ENCODE data around the gene PPIL4. TPM values are rescaled to one million over a fixed set of nuclear protein-coding genes. Genes with fewer than 3 reads are reported as not detected.

PPIL4 gene
- total and polyA plus RNA-seq, 2 of the 13 experiments (the other 11 are each of a cell fraction or from before 2014, with no cell fraction given): 5.5 to 46.0 TPM

DNA sequence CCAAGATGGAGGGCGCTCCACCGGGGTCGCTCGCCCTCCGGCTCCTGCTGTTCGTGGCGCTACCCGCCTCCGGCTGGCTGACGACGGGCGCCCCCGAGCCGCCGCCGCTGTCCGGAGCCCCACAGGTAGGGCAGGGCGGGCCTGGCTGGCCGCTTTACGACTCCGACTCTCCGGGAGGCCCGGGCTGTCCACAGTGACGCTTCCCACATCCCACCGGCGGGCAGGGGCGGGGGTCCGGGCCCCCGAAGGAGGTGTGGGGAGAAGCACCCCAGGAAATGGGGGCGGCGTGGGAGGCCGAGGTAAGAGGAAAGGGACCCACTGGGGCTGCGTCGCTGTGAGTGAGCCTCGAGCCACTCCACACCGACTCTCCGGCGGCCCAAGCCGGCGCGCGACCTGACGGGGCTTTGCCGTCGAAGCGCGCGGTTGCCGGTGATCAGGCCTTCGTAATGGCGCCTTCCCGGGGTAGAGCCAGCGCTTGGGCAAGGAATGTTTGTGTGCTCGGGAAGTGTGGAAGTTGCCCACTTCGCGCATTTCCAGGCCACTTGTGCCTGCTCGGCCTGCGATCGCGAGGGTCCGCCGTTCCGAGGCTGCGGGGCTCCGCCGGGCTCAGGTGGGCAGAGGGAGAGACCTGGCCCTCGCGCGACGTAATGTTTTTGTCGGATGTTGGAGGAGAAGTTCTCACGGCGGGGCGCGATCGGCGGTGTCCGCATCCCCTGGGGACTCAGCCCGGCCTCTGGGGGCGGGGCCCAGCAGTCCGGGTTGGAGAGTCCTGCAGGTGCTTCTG, 20.8 kb upstream of the PPIL4 start (continued):
- TF ChIP-seq KLF12 (CRISPR knock-in tag; IDR thresholded peaks at IDR 0.05; ENCODE audit: borderline replicate concordance) (no peak), AGO2 (optimal IDR thresholded peaks at IDR 0.05; ENCODE audit: low read depth, low read length) (peak; percentile 90), RFXANK (CRISPR knock-in tag; IDR thresholded peaks at IDR 0.05) (no peak), ZNF446 (CRISPR knock-in tag; IDR thresholded peaks at IDR 0.05) (no peak; the same call in 1 of the 2 replicates), ZNF777 (CRISPR knock-in tag; IDR thresholded peaks at IDR 0.05) (peak; percentile 99), ZNF556 (CRISPR knock-in tag; IDR thresholded peaks at IDR 0.05; ENCODE audit: borderline replicate concordance) (peak; percentile 54), RXRA (CRISPR knock-in tag; IDR thresholded peaks at IDR 0.05) (peak; percentile 72; the same call in 1 of the 2 replicates), GTF3A (CRISPR knock-in tag; conservative IDR thresholded peaks at IDR 0.05) (no peak; the same call in 1 of the 2 replicates), ZNF343 (CRISPR knock-in tag; IDR thresholded peaks at IDR 0.05) (peak; percentile 54; the same call in 1 of the 2 replicates), KLF16 (CRISPR knock-in tag; IDR thresholded peaks at IDR 0.05) (peak; percentile 14 to 61; a peak in 1 of 4 replicates), NCOA5 (CRISPR knock-in tag; IDR thresholded peaks at IDR 0.05) (no peak), KMT2B (CRISPR knock-in tag; IDR thresholded peaks at IDR 0.05) (peak; percentile 67), RFX3 (CRISPR knock-in tag; IDR thresholded peaks at IDR 0.05) (no peak), TBL1XR1 (IDR thresholded peaks at IDR 0.05; ENCODE audit: borderline replicate concordance, low read length, partially characterized antibody) (no peak), ZNF160 (CRISPR knock-in tag; IDR thresholded peaks at IDR 0.05) (0 out of 2 replicates have a peak, but pooled peaks have one; percentile 45), ZNF878 (CRISPR knock-in tag; IDR thresholded peaks at IDR 0.05) (no peak), ZNF337 (CRISPR knock-in tag; IDR thresholded peaks at IDR 0.05; ENCODE audit: borderline replicate concordance, low read depth) (peak; percentile 78; the same call in 1 of the 2 replicates), ZNF354B (CRISPR knock-in tag; IDR thresholded peaks at IDR 0.05) (no peak)
- TF ChIP-seq, protein P1, sequence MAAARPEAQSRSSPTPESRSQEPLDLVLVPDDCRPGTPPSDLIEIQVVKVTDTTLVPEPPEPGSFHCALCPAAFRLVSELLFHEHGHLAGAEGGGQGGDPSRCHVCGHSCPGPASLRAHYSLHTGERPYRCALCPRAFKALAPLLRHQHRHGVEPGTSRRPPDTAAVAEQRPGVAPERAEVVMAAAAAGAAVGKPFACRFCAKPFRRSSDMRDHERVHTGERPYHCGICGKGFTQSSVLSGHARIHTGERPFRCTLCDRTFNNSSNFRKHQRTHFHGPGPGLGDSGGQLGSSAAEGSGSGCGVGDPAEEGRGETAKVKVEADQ (CRISPR knock-in tag; IDR thresholded peaks at IDR 0.05; ENCODE audit: borderline replicate concordance): peak; percentile 94; the same call in 1 of the 2 replicates
- TF ChIP-seq, protein P2, sequence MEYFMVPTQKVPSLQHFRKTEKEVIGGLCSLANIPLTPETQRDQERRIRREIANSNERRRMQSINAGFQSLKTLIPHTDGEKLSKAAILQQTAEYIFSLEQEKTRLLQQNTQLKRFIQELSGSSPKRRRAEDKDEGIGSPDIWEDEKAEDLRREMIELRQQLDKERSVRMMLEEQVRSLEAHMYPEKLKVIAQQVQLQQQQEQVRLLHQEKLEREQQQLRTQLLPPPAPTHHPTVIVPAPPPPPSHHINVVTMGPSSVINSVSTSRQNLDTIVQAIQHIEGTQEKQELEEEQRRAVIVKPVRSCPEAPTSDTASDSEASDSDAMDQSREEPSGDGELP (IDR thresholded peaks at IDR 0.05; ENCODE audit: borderline replicate concordance, low read depth): no peak
- TF ChIP-seq, protein P3, sequence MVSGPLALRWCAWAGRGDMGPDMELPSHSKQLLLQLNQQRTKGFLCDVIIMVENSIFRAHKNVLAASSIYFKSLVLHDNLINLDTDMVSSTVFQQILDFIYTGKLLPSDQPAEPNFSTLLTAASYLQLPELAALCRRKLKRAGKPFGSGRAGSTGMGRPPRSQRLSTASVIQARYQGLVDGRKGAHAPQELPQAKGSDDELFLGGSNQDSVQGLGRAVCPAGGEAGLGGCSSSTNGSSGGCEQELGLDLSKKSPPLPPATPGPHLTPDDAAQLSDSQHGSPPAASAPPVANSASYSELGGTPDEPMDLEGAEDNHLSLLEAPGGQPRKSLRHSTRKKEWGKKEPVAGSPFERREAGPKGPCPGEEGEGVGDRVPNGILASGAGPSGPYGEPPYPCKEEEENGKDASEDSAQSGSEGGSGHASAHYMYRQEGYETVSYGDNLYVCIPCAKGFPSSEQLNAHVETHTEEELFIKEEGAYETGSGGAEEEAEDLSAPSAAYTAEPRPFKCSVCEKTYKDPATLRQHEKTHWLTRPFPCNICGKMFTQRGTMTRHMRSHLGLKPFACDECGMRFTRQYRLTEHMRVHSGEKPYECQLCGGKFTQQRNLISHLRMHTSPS (CRISPR knock-in tag; IDR thresholded peaks at IDR 0.05; ENCODE audit: low read depth): no peak
- TF ChIP-seq, protein P4, sequence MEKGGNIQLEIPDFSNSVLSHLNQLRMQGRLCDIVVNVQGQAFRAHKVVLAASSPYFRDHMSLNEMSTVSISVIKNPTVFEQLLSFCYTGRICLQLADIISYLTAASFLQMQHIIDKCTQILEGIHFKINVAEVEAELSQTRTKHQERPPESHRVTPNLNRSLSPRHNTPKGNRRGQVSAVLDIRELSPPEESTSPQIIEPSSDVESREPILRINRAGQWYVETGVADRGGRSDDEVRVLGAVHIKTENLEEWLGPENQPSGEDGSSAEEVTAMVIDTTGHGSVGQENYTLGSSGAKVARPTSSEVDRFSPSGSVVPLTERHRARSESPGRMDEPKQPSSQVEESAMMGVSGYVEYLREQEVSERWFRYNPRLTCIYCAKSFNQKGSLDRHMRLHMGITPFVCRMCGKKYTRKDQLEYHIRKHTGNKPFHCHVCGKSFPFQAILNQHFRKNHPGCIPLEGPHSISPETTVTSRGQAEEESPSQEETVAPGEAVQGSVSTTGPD (CRISPR knock-in tag; IDR thresholded peaks at IDR 0.05): 0 out of 2 replicates have a peak, but pooled peaks have one; percentile 45
- TF ChIP-seq, protein P5, sequence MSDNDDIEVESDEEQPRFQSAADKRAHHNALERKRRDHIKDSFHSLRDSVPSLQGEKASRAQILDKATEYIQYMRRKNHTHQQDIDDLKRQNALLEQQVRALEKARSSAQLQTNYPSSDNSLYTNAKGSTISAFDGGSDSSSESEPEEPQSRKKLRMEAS (IDR thresholded peaks at IDR 0.05): peak; percentile 25
- TF ChIP-seq, protein P6, sequence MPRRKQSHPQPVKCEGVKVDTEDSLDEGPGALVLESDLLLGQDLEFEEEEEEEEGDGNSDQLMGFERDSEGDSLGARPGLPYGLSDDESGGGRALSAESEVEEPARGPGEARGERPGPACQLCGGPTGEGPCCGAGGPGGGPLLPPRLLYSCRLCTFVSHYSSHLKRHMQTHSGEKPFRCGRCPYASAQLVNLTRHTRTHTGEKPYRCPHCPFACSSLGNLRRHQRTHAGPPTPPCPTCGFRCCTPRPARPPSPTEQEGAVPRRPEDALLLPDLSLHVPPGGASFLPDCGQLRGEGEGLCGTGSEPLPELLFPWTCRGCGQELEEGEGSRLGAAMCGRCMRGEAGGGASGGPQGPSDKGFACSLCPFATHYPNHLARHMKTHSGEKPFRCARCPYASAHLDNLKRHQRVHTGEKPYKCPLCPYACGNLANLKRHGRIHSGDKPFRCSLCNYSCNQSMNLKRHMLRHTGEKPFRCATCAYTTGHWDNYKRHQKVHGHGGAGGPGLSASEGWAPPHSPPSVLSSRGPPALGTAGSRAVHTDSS (CRISPR knock-in tag; conservative IDR thresholded peaks at IDR 0.05): no peak
